NCI-H526 treated with DMSO at 0.1 percent for 48 hours (cell line): ENCODE data around the gene ORC1.
A peak's percentile ranks its signal among the peaks of the same experiment; 100 is the strongest.

Source experiments
- DNase-seq: peaks from one replicate; lab custom pipeline; 2025; lab: John Stamatoyannopoulos, UW

ORC1 gene

GRCh38 chr1:52404116-52404974 lies at the start of gene ORC1, which contains the start of gene PRPF38A:
Gene ORC1 (minus strand): TSS chr1:52404423. CDS start chr1:52402223, 2,200 bp downstream.
Gene PRPF38A (plus strand): TSS chr1:52404602. CDS start chr1:52404750, 148 bp downstream.
- peak; percentile 94 for DNase-seq

GRCh38 chr1:52444463-52444862 lies 40.2 kb upstream of the ORC1 start:
- no peak for DNase-seq

- no peak for DNase-seq
Measured at GRCh38 chr1:52439976-52440375, 35.8 kb upstream of the ORC1 start.

GRCh38 chr1:52436817-52437216 lies 32.6 kb upstream of the ORC1 start:
- no peak for DNase-seq

- DNase-seq: no peak
Measured at GRCh38 chr1:52435650-52436049, 31.4 kb upstream of the ORC1 start.

- DNase-seq: no peak
Measured at GRCh38 chr1:52435211-52435610, 31.0 kb upstream of the ORC1 start.

GRCh38 chr1:52432807-52433206 lies 28.6 kb upstream of the ORC1 start:
- DNase-seq: no peak

- DNase-seq: no peak
Measured at GRCh38 chr1:52427152-52427551, 22.9 kb upstream of the ORC1 start.

GRCh38 chr1:52426371-52426770 lies 22.1 kb upstream of the ORC1 start:
- DNase-seq: no peak

- no peak for DNase-seq
Measured at GRCh38 chr1:52424813-52425212, 20.6 kb upstream of the ORC1 start.

- DNase-seq: no peak
Measured at GRCh38 chr1:52424231-52424636, 20.0 kb upstream of the ORC1 start.

- DNase-seq: no peak
Measured at GRCh38 chr1:52423771-52424170, 19.5 kb upstream of the ORC1 start.

GRCh38 chr1:52423055-52423454 lies 18.8 kb upstream of the ORC1 start:
- no peak for DNase-seq

- no peak for DNase-seq
Measured at GRCh38 chr1:52420713-52421112, 16.5 kb upstream of the ORC1 start.

- DNase-seq: no peak
Measured at GRCh38 chr1:52416811-52417210, 12.6 kb upstream of the ORC1 start.

GRCh38 chr1:52414942-52415341 lies 10.7 kb upstream of the ORC1 start:
- DNase-seq: no peak

- peak; percentile 23 for DNase-seq
Measured at GRCh38 chr1:52413410-52413989, 9.3 kb upstream of the ORC1 start.

GRCh38 chr1:52404975-52405338 lies 734 bp upstream of the ORC1 start:
- no peak for DNase-seq

- peak; percentile 71 for DNase-seq
Measured at GRCh38 chr1:52403566-52404115, 582 bp downstream of the ORC1 start.

- DNase-seq: peak; percentile 10
Measured at GRCh38 chr1:52402860-52403240, 1.4 kb downstream of the ORC1 start.

GRCh38 chr1:52400131-52400530 lies 4.1 kb downstream of the ORC1 start:
- DNase-seq: no peak

- DNase-seq: no peak
Measured at GRCh38 chr1:52399629-52400028, 4.6 kb downstream of the ORC1 start.

- DNase-seq: no peak
Measured at GRCh38 chr1:52393174-52393573, 11.0 kb downstream of the ORC1 start.
